Measurements from ENCODE around the gene S100Z. TPM values are rescaled to one million over a fixed set of nuclear protein-coding genes. Genes with fewer than 3 reads are reported as not detected.
"Not testable (repeated sequence)": the region's sequence is repeated elsewhere in the genome, so short reads cannot be mapped to it uniquely, and the experiment has no call there.

The S100Z gene
- total RNA-seq, 3 donors from 2014 or later (not counting 1 experiment from before 2014, with no cell fraction given) = 0.60 to 3.3 (median 0.91) TPM

DNA sequence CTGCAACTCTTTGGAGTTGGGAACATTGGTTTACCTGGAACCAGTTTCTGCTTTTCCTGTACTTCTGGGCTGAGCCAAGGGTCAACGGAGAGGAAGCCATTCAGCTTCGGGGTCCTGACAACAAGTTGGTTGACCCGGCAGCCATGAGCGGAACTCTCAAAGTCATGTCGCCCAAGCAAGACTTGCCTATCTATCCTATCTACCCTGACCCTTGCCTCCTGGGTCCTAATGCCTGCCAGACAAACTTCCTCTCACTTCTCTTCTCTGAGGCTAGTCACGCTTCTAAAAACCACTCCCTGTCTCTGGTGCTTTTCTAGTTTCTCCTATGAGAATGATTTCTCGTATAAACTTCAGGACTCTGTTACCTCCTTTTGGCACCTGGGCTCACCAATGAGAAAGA, 58.4 kb downstream of the S100Z start:
- 92% methylated on average over 7 of the region's 7 CpGs for WGBS (ENCODE audit: insufficient coverage)

DNA sequence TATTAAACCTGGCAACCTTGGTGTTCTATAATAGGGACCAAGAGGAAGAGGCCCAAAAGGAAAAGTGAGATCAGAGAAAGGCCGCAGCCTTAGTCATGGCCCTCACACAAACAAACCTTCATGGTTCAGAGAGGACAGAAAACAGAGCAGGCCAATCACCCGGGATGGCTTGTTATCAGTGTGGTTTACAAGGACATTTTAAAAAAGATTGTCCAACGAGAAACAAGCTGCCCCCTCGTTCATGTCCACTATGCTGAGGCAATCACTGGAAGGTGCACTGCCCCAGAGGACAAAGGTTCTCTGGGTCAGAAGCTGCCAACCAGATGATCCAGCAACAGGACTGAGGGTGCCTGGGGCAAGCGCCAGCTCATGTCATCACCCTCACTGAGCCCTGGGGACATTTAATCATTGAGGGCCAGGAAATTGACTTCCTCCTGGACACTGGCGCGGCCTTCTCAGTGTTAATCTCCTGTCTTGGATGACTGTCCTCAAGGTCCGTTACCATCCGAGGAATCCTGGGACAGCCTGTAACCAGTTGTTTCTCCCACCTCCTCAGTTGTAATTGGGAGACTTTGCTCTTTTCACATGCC, 60.6 kb downstream of the S100Z start:
- not testable (repeated sequence) for H3K4me1 Mint-ChIP-seq, ATAC-seq

More for the DNA sequence above, 58.4 kb downstream of the S100Z start:
- peaks cover 0 to 4% of the 10 kb centered on the region in 2 donors for H3K4me1 Mint-ChIP-seq
- H3K27me3 Mint-ChIP-seq (ENCODE audit: low read depth in 2 of 2) = peaks cover 0 to 3% of the 10 kb centered on the region in 2 donors
- no peaks in the 10 kb centered on the region for H3K9me3 Mint-ChIP-seq
- DNase-seq (no peak), ATAC-seq (no peak)
- Histone ChIP-seq H3K36me3 (ENCODE audit: control insufficient read depth, insufficient read depth, low read length) (no peaks in the 10 kb centered on the region), H3K27ac (ENCODE audit: low read length) (no peak overlapping the region), H3K4me3 (ENCODE audit: low read length) (no peak overlapping the region), H3K4me1 (ENCODE audit: control insufficient read depth, insufficient read depth, low read length) (no peaks in the 10 kb centered on the region), H3K27me3 (ENCODE audit: control insufficient read depth, insufficient read depth, low read length) (no peaks in the 10 kb centered on the region), H3K9me3 (ENCODE audit: control insufficient read depth, insufficient read depth, low read length) (no peaks in the 10 kb centered on the region)
- H3K27ac Mint-ChIP-seq = no peak overlapping the region
- TF ChIP-seq, protein P1, sequence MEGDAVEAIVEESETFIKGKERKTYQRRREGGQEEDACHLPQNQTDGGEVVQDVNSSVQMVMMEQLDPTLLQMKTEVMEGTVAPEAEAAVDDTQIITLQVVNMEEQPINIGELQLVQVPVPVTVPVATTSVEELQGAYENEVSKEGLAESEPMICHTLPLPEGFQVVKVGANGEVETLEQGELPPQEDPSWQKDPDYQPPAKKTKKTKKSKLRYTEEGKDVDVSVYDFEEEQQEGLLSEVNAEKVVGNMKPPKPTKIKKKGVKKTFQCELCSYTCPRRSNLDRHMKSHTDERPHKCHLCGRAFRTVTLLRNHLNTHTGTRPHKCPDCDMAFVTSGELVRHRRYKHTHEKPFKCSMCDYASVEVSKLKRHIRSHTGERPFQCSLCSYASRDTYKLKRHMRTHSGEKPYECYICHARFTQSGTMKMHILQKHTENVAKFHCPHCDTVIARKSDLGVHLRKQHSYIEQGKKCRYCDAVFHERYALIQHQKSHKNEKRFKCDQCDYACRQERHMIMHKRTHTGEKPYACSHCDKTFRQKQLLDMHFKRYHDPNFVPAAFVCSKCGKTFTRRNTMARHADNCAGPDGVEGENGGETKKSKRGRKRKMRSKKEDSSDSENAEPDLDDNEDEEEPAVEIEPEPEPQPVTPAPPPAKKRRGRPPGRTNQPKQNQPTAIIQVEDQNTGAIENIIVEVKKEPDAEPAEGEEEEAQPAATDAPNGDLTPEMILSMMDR (IDR thresholded peaks at IDR 0.05) = no peak
- H3K36me3 Mint-ChIP-seq = no peaks in the 10 kb centered on the region
- no peak overlapping the region for H3K4me3 Mint-ChIP-seq
- intact Hi-C loops (cut with micrococcal nuclease) = no loop called here

DNA sequence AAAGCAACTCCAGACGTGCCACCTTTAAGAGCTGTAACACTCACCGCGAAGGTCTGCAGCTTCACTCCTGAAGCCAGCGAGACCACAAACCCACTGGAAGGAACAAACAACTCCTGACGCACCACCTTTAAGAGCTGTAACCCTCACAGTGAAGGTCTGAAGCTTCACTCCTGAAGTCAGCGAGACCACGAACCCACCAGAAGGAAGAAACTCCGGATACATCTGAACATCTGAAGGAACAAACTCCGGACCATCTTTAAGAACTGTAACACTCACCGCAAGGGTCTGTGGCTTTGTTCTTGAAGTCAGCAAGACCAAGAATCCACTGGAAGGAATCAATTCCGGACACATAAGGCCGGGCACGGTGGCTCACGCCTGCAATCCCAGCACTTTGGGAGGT, 64.9 kb downstream of the S100Z start:
- H3K27me3 ChIP-seq (ENCODE audit: control insufficient read depth, insufficient read depth, low read length); H3K27ac Mint-ChIP-seq; H3K4me1 Mint-ChIP-seq; H3K4me3 Mint-ChIP-seq; intact Hi-C loops (cut with micrococcal nuclease); H3K36me3 Mint-ChIP-seq; ATAC-seq; H3K27ac ChIP-seq (ENCODE audit: low read length); H3K4me3 ChIP-seq (ENCODE audit: low read length); DNase-seq; H3K9me3 Mint-ChIP-seq; H3K4me1 ChIP-seq (ENCODE audit: control insufficient read depth, insufficient read depth, low read length); H3K27me3 Mint-ChIP-seq (ENCODE audit: low read depth in 2 of 2); H3K36me3 ChIP-seq (ENCODE audit: control insufficient read depth, insufficient read depth, low read length); H3K9me3 ChIP-seq (ENCODE audit: control insufficient read depth, insufficient read depth, low read length): not testable (repeated sequence)
- WGBS (ENCODE audit: insufficient coverage) = 65% methylated on average over 14 of the region's 14 CpGs

More for the DNA sequence above, 60.6 kb downstream of the S100Z start:
- H3K4me1 ChIP-seq (ENCODE audit: control insufficient read depth, insufficient read depth, low read length); H3K4me3 ChIP-seq (ENCODE audit: low read length); H3K9me3 Mint-ChIP-seq; H3K36me3 ChIP-seq (ENCODE audit: control insufficient read depth, insufficient read depth, low read length); H3K9me3 ChIP-seq (ENCODE audit: control insufficient read depth, insufficient read depth, low read length); H3K27me3 Mint-ChIP-seq (ENCODE audit: low read depth in 2 of 2); H3K4me3 Mint-ChIP-seq; H3K36me3 Mint-ChIP-seq; H3K27me3 ChIP-seq (ENCODE audit: control insufficient read depth, insufficient read depth, low read length); DNase-seq; H3K27ac Mint-ChIP-seq; intact Hi-C loops (cut with micrococcal nuclease); H3K27ac ChIP-seq (ENCODE audit: low read length): not testable (repeated sequence)
- WGBS (ENCODE audit: insufficient coverage) = 93% methylated on average over 9 of the region's 9 CpGs

DNA sequence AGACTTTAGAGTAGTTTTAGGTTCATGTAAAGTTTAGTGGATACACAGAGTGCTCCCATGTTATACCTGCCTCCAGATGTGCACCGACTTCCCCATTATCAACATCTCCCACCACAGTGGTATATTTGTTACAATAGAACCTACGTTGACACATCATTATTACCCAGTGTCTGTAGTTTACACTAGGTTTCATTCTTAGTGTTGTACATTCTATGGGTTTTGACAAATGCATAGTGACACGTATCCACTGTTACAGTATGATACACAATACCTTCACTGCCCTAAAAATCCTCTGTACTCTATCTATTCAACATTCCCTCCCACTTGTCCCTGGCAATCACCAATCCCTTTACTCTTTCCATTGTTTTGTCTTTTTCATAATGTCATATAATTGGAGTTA, 68.7 kb downstream of the S100Z start:
- TF ChIP-seq, protein P1 (IDR thresholded peaks at IDR 0.05) = no peak
- intact Hi-C loops (cut with micrococcal nuclease) = no loop called here
- 52% methylated on average over 2 of the region's 3 CpGs for WGBS (ENCODE audit: insufficient coverage)
- Histone ChIP-seq H3K9me3 (ENCODE audit: control insufficient read depth, insufficient read depth, low read length) (no peaks in the 10 kb centered on the region), H3K27me3 (ENCODE audit: control insufficient read depth, insufficient read depth, low read length) (no peaks in the 10 kb centered on the region), H3K36me3 (ENCODE audit: control insufficient read depth, insufficient read depth, low read length) (no peaks in the 10 kb centered on the region), H3K4me3 (ENCODE audit: low read length) (no peak overlapping the region), H3K27ac (ENCODE audit: low read length) (no peak overlapping the region), H3K4me1 (ENCODE audit: control insufficient read depth, insufficient read depth, low read length) (no peaks in the 10 kb centered on the region)
- Mint-ChIP-seq H3K9me3 (no peaks in the 10 kb centered on the region), H3K4me3 (no peak overlapping the region), H3K36me3 (no peaks in the 10 kb centered on the region), H3K4me1 (no peaks in the 10 kb centered on the region), H3K27ac (no peak overlapping the region), H3K27me3 (ENCODE audit: low read depth in 2 of 2) (peaks cover 2 to 6% of the 10 kb centered on the region in 2 donors)
- DNase-seq (no peak), ATAC-seq (no peak)

All from natural killer cell (primary cell).